Measurements from ENCODE around the gene MEIOSIN. TPM values are rescaled to one million over a fixed set of nuclear protein-coding genes. Genes with fewer than 3 reads are reported as not detected.

The MEIOSIN gene
- total RNA-seq, 4 donors from 2014 or later, result not detected

- no peaks in the 10 kb centered on the region for H3K9me3 ChIP-seq
- H3K4me3 ChIP-seq, result no peak overlapping the region
- ATAC-seq, result no peak
- peaks cover 0 to 20% (median 0%) of the 10 kb centered on the region in 3 donors for H3K4me1 ChIP-seq
- H3K27me3 ChIP-seq, result no peaks in the 10 kb centered on the region
- H3K36me3 ChIP-seq, result peaks cover 0 to 25% of the 10 kb centered on the region in 2 donors
- 52 to 67% methylated on average over 8 to 9 of the region's 10 CpGs for WGBS, 2 donors (ENCODE audit: low coverage in 1 of 2)
- no peak for TF ChIP-seq POLR2A (IDR thresholded peaks at IDR 0.05)
- TF ChIP-seq POLR2AphosphoS5 (IDR thresholded peaks at IDR 0.05), result no peak
- TF ChIP-seq CTCF (IDR thresholded peaks at IDR 0.05), result no peak
- no peak for TF ChIP-seq EP300 (IDR thresholded peaks at IDR 0.05)
- peak overlapping the region in 2 of 4 donors; percentile 17 to 33 for H3K27ac ChIP-seq
Observed at GRCh38 chr19:45710356-45711130, 22.7 kb upstream of the MEIOSIN start.

- Histone ChIP-seq H3K4me3 (no peak overlapping the region), H3K9me3 (no peaks in the 10 kb centered on the region), H3K27me3 (no peaks in the 10 kb centered on the region), H3K4me1 (peaks cover 0 to 31% (median 5%) of the 10 kb centered on the region in 3 donors), H3K36me3 (peaks cover 0 to 25% of the 10 kb centered on the region in 2 donors), H3K27ac (no peak overlapping the region)
- TF ChIP-seq POLR2AphosphoS5 (IDR thresholded peaks at IDR 0.05), result no peak
- no peak for TF ChIP-seq EP300 (IDR thresholded peaks at IDR 0.05)
- no peak for TF ChIP-seq POLR2A (IDR thresholded peaks at IDR 0.05)
- no peak for TF ChIP-seq CTCF (IDR thresholded peaks at IDR 0.05)
- 89% methylated on average over 9 of the region's 76 CpGs; no CpG with 5 or more reads in 1 of the 2 donors for WGBS, 2 donors (ENCODE audit: low coverage in 1 of 2)
- ATAC-seq, result no peak
Observed at GRCh38 chr19:45711851-45712698, 21.2 kb upstream of the MEIOSIN start.

- WGBS, 2 donors (ENCODE audit: low coverage in 1 of 2), result no CpG with 5 or more reads among the region's 25 CpGs
- Histone ChIP-seq H3K4me1 (peaks cover 0 to 31% (median 5%) of the 10 kb centered on the region in 3 donors), H3K9me3 (no peaks in the 10 kb centered on the region), H3K27me3 (no peaks in the 10 kb centered on the region), H3K4me3 (no peak overlapping the region), H3K36me3 (peaks cover 0 to 25% of the 10 kb centered on the region in 2 donors), H3K27ac (no peak overlapping the region)
- TF ChIP-seq EP300 (IDR thresholded peaks at IDR 0.05), result no peak
- no peak for TF ChIP-seq POLR2A (IDR thresholded peaks at IDR 0.05)
- no peak for TF ChIP-seq POLR2AphosphoS5 (IDR thresholded peaks at IDR 0.05)
- no peak for TF ChIP-seq CTCF (IDR thresholded peaks at IDR 0.05)
- no peak for ATAC-seq
Observed at GRCh38 chr19:45712699-45713067, 20.6 kb upstream of the MEIOSIN start.

DNA sequence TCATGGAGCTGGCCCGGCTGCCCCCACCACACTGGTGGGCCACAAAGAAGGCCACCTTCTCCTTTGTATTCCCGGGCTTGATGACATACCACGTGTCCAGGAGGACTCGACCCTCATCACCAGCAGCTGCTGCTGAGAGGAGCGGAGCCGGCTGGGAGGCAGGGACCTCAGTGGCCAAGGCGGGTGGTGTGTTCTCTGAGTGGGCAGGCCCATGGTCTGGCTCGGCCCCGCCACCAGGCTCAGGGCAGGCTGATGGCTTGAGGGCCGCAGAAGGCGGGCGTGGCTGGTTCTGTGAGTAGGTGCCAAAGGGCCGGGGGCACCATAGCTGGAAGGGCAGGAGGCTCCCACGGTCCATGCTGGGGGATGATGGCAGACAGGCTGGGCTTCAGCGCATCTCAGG lies 20.1 kb upstream of the MEIOSIN start:
- Histone ChIP-seq H3K4me1 (peaks cover 0 to 35% (median 8%) of the 10 kb centered on the region in 3 donors), H3K27me3 (no peaks in the 10 kb centered on the region), H3K4me3 (no peak overlapping the region), H3K27ac (no peak overlapping the region), H3K9me3 (no peaks in the 10 kb centered on the region), H3K36me3 (peaks cover 0 to 25% of the 10 kb centered on the region in 2 donors)
- ATAC-seq, result no peak
- TF ChIP-seq CTCF (IDR thresholded peaks at IDR 0.05) (no peak), POLR2AphosphoS5 (IDR thresholded peaks at IDR 0.05) (no peak), POLR2A (IDR thresholded peaks at IDR 0.05) (no peak), EP300 (IDR thresholded peaks at IDR 0.05) (no peak)
- WGBS, 2 donors (ENCODE audit: low coverage in 1 of 2), result no CpG with 5 or more reads among the region's 15 CpGs

Data from gastroesophageal sphincter (tissue), 4 donors.